Prostate gland (tissue), 2 donors: Measurements from ENCODE around the gene RNF4.

Experiments used
- POLR2A ChIP-seq: fragments of 450-650 bp; IDR thresholded peaks from one replicate; pipeline ENCODE4 v1.6.1; 2016; ENCODE audit warnings: antibody characterized with exemption, mild to moderate bottlenecking
- POLR2AphosphoS5 ChIP-seq: sonication (generic); formaldehyde crosslinking; IDR thresholded peaks from one replicate; pipeline ENCODE4 v1.6.1; 2017; ENCODE audit warnings: antibody characterized with exemption
- TF ChIP-seq, protein P1 (sequence below), 4 experiments: fragments of 200-600 bp in 2 of 4; fragments of 450-650 bp in 2 of 4; sonication (generic) in 2 of 4; IDR thresholded peaks; 1 replicate in 3 of 4; 2 replicates in 1 of 4; pipeline ENCODE4 v1.5.1; 2016 to 2019; ENCODE audit warnings: antibody characterized with exemption in 4 of 4, mild to moderate bottlenecking in 2 of 4, moderate library complexity in 2 of 4

DNA sequence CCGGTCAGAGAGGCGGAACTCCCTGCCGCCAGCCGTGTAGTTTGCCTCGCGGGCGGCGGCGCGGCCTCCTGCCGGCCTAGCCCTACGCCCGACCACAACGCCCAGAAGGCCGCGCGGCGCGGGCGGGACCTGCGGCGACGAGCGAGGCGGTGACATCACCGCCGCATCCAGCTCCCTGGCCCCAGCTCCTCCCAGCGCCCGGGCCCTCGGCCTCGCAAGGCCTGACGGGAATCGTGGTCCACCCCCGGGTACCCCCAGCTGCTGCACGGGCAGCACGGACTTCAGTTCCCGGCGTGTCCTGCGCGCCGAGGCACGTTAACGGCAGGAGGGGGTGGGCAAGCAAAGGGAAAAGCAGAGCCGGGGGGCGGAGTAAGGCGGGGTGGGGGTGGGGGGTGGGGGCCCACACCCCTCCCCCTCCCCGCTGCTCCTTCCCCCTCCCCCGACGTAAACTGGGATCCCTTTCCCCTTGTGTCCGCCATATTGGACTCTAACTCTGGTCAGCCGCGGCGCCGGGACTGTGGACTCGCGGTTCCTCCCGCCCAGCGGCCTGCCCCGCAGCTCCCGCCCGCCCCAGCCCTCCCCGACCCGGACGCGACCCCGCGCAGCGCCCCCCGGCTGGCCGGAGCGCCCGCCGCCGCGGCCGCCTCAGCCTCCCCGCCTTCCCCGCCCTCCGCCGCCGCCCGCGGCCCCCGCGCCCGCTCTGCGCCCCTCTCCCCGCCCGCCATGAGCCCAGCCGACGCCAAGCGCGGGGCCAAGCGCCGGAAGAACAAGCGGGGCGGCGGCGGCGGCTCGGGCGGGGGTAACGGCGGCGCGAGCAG, 67.5 kb downstream of the RNF4 start, which contains the start of gene FAM193A:
- TF ChIP-seq, protein P1, sequence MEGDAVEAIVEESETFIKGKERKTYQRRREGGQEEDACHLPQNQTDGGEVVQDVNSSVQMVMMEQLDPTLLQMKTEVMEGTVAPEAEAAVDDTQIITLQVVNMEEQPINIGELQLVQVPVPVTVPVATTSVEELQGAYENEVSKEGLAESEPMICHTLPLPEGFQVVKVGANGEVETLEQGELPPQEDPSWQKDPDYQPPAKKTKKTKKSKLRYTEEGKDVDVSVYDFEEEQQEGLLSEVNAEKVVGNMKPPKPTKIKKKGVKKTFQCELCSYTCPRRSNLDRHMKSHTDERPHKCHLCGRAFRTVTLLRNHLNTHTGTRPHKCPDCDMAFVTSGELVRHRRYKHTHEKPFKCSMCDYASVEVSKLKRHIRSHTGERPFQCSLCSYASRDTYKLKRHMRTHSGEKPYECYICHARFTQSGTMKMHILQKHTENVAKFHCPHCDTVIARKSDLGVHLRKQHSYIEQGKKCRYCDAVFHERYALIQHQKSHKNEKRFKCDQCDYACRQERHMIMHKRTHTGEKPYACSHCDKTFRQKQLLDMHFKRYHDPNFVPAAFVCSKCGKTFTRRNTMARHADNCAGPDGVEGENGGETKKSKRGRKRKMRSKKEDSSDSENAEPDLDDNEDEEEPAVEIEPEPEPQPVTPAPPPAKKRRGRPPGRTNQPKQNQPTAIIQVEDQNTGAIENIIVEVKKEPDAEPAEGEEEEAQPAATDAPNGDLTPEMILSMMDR (IDR thresholded peaks at IDR 0.05): peak in 2 of 4 experiments; percentile 24 to 49
- TF ChIP-seq POLR2A: peak; percentile 56
- TF ChIP-seq POLR2AphosphoS5: peak; percentile 88
